Right lobe of liver (tissue), 4 donors: ENCODE measurements around the gene NOB1.

Experiments
- POLR2A ChIP-seq: fragments of 450-650 bp; IDR thresholded peaks from one replicate; pipeline ENCODE4 v1.6.1; 2017; ENCODE audit warnings: antibody characterized with exemption, mild to moderate bottlenecking
- TF ChIP-seq, protein P1 (sequence below), 4 donors: fragments of 200-600 bp in 3 of 4; fragments of 450-650 bp in 1 of 4; IDR thresholded peaks; one replicate each; pipeline versions ENCODE4 v1.5.1 to v1.8.0; 2016 to 2022; ENCODE audit warnings: antibody characterized with exemption in 4 of 4, mild to moderate bottlenecking in 2 of 4
- donor health status: DM: no; HTN: no; CAD: no.
- donor health status: DM: no; HTN: no; CAD: no.
- donor health status: DM: no; HTN: yes; CAD: no.

DNA sequence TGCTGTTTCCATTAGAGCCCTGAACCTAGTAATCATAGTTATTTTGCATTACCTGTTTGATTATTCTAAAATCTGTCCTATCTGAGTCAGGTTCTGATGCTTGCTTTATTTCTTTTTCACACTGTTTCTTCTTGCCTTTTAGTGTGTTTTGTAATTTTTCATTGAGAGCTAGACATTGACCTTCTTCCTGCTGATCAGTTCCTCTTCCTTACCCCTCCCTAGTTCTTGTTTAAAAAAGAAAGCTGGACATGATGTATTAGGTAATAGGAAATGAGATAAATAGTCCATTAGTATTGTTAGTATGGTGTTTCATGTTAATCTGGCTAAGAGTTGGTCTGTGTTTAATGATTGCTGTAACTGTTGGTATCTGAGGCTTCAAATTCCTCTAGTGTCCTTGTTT, 20.8 kb upstream of the NOB1 start:
- TF ChIP-seq, protein P1, sequence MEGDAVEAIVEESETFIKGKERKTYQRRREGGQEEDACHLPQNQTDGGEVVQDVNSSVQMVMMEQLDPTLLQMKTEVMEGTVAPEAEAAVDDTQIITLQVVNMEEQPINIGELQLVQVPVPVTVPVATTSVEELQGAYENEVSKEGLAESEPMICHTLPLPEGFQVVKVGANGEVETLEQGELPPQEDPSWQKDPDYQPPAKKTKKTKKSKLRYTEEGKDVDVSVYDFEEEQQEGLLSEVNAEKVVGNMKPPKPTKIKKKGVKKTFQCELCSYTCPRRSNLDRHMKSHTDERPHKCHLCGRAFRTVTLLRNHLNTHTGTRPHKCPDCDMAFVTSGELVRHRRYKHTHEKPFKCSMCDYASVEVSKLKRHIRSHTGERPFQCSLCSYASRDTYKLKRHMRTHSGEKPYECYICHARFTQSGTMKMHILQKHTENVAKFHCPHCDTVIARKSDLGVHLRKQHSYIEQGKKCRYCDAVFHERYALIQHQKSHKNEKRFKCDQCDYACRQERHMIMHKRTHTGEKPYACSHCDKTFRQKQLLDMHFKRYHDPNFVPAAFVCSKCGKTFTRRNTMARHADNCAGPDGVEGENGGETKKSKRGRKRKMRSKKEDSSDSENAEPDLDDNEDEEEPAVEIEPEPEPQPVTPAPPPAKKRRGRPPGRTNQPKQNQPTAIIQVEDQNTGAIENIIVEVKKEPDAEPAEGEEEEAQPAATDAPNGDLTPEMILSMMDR (IDR thresholded peaks at IDR 0.05) = no peak
- no peak for TF ChIP-seq POLR2A
